ENCODE data around the gene ADCY3.

Gene ADCY3

DNA sequence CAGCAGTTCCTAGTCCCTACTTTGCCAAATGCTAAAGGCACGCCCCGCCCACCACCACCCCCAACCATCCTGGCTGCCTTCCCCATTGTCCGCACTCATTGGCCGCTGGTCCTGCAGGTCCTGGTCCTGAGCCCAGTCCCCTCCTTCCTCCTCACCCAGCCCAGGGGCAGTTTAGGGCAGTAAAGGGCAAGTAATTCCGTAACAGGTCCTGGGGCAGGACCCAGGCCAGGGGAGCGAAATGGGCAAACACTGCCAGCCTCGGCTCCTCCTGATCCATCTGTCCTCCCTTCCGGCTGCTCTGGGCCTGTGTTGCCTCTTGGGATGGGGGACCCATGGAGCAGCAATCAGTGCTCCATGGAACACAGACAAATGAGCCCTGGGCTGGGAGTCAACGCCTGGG, 6.1 kb downstream of the ADCY3 start:
- no peak for TF ChIP-seq ZFX (IDR thresholded peaks at IDR 0.05)
- H3K27ac ChIP-seq: no peak overlapping the region

DNA sequence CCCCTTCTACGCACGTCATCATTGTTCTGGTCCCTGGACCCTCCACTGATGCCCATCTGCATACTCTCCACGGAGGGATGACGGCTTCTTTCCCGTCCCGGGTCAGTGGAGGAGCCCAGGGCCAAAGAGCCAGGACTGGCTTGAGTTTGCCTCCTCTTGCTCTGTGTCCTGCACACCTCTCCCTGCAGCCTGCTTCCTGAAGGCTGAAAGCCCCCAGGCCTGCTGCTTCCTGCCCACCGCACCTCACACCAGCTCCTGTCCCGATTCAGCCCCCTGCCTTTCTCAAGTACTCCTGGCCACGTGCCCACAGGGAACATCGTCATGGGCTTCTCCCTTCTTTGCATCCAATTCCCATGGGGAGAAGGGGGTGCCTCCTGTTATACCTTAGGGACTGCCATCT, 7.1 kb downstream of the ADCY3 start:
- TF ChIP-seq CTCF (conservative IDR thresholded peaks at IDR 0.05): no peak
- no peak for TF ChIP-seq ZFX (IDR thresholded peaks at IDR 0.05)
- no peak overlapping the region for H3K27ac ChIP-seq

GRCh38 chr2:24912523-24912922, 7.5 kb downstream of the ADCY3 start:
- H3K27ac ChIP-seq: no peak overlapping the region
- TF ChIP-seq CTCF (conservative IDR thresholded peaks at IDR 0.05): no peak

- H3K27ac ChIP-seq: no peak overlapping the region
- no peak for TF ChIP-seq ZFX (IDR thresholded peaks at IDR 0.05)
- no peak for TF ChIP-seq CTCF (conservative IDR thresholded peaks at IDR 0.05)
These were observed 9.8 kb downstream of the ADCY3 start for GRCh38 chr2:24910245-24910644.

- no peak for TF ChIP-seq ZFX (IDR thresholded peaks at IDR 0.05)
- TF ChIP-seq CTCF (conservative IDR thresholded peaks at IDR 0.05): no peak
- H3K27ac ChIP-seq: no peak overlapping the region
These were observed 10.4 kb downstream of the ADCY3 start for GRCh38 chr2:24909555-24910177.

DNA sequence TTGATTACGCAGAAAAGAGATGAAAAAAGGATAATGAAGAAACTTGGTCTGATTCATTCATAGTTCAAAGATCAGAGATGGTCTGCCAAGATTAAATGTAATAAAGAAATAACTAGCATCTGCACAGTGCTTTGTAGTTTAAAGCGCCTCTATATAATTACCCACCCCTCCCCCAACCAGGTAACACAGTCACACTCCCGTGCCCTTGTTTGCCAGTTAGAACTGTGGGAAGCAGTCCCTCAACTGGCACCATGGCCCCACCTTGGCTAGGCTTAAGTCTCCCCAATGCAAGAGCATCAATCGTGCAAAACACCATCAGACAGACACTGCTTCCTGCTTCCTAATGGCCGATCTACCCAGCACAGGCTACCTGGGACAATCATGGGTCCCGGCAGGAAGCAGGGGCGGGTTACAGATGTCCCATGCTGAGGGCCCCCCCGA, 11.6 kb downstream of the ADCY3 start:
- no peak overlapping the region for H3K27ac ChIP-seq
- no peak for TF ChIP-seq CTCF (conservative IDR thresholded peaks at IDR 0.05)
- TF ChIP-seq ZFX (IDR thresholded peaks at IDR 0.05): no peak

GRCh38 chr2:24907116-24907515, 12.9 kb downstream of the ADCY3 start:
- H3K27ac ChIP-seq: no peak overlapping the region
- TF ChIP-seq ZFX (IDR thresholded peaks at IDR 0.05): no peak
- no peak for TF ChIP-seq CTCF (conservative IDR thresholded peaks at IDR 0.05)

DNA sequence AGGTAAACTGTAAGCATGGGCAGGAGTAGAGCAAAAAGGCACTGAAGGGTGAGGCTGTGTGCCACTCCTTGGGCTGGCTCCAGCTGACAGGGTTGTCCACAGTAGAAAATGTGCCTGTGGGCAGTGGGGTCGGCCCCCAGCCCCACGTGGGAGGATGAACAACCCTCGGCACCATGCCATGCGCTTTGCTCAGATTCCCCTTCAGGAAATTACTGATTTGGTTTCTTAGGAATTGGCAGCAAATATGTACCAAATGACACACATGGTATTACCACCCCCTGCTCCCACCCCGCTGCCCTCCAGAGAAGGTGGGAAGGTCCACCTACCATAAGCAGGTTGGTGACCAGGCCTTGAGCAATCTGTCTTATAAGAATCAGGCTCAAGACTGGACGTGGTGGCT, 13.6 kb downstream of the ADCY3 start:
- TF ChIP-seq CTCF (conservative IDR thresholded peaks at IDR 0.05): no peak
- TF ChIP-seq ZFX (IDR thresholded peaks at IDR 0.05): no peak
- no peak overlapping the region for H3K27ac ChIP-seq

Data from C4-2B (cell line).